ENCODE results near the gene GOLGA8F.
"Not testable (repeated sequence)": the region's sequence is repeated elsewhere in the genome, so short reads cannot be mapped to it uniquely, and the experiment has no call there.

The GOLGA8F gene

GRCh38 chr15:28378364-28378763, at the start of gene GOLGA8F:
Gene GOLGA8F (plus strand): TSS chr15:28378664. CDS start chr15:28378762, 98 bp downstream.
- not testable (repeated sequence) for DNase-seq (ENCODE audit: low read depth)

GRCh38 chr15:28357984-28358383, 20.5 kb upstream of the GOLGA8F start, which contains the start of gene GOLGA6L24:
Gene GOLGA6L24 (minus strand): TSS chr15:28358084. CDS start chr15:28358023, 61 bp downstream.
- DNase-seq (ENCODE audit: low read depth), result not testable (repeated sequence)

- not testable (repeated sequence) for DNase-seq (ENCODE audit: low read depth)
Measured at GRCh38 chr15:28365502-28365901, 13.0 kb upstream of the GOLGA8F start.

- not testable (repeated sequence) for DNase-seq (ENCODE audit: low read depth)
Measured at GRCh38 chr15:28380053-28380452, 1.6 kb downstream of the GOLGA8F start.

- DNase-seq (ENCODE audit: low read depth), result not testable (repeated sequence)
Measured at GRCh38 chr15:28396022-28396421, 17.6 kb downstream of the GOLGA8F start.

GRCh38 chr15:28402774-28403435, 24.4 kb downstream of the GOLGA8F start:
- DNase-seq (ENCODE audit: low read depth), result not testable (repeated sequence)

GRCh38 chr15:28420470-28420869, 42.0 kb downstream of the GOLGA8F start:
- not testable (repeated sequence) for DNase-seq (ENCODE audit: low read depth)

- DNase-seq (ENCODE audit: low read depth), result not testable (repeated sequence)
Measured at GRCh38 chr15:28435594-28435993, 57.1 kb downstream of the GOLGA8F start.

All from stimulated activated CD8-positive, alpha-beta memory T cell treated with anti-CD3 and anti-CD28 coated beads, Interleukin-12 subunit alpha, Interleukin-12 subunit beta, amount 100 ng/mL, for 1 hour (primary cell).